SK-N-DZ (cell line): ENCODE measurements around the gene ALDH9A1. TPM values are rescaled to one million over a fixed set of nuclear protein-coding genes. Genes with fewer than 3 reads are reported as not detected.
"Not testable (repeated sequence)": the region's sequence is repeated elsewhere in the genome, so short reads cannot be mapped to it uniquely, and the experiment has no call there.

Experiments
- DNase-seq: peaks from one replicate; pipeline ENCODE4 v3.0.0-alpha.2; 2015; ENCODE audit warnings: low spot score
- polyA plus RNA-seq, 2 experiments: library from polyadenylated mRNA; depleted of rRNA; stranded (reverse); fragments of >200 nt; gene quantifications; 2 replicates each; pipeline ENCODE4 v1.2.3, GENCODE V29; 2014

The ALDH9A1 gene
- polyA plus RNA-seq (2014; cell fraction: cytosol; rRNA removed) = 37.8 and 43.3 TPM in 2 replicates
- polyA plus RNA-seq (2014; cell fraction: nucleus; rRNA removed) = 24.5 and 24.6 TPM in 2 replicates

GRCh38 chr1:165697881-165698760 lies at the start of gene ALDH9A1:
TSS of gene ALDH9A1 (minus strand) at chr1:165698562. CDS start at chr1:165698558, 4 bp downstream.
- DNase-seq = peak; percentile 89

- DNase-seq = no peak
Measured at GRCh38 chr1:165747632-165748447, 49.5 kb upstream of the ALDH9A1 start.

GRCh38 chr1:165744913-165745312 lies 46.6 kb upstream of the ALDH9A1 start:
- not testable (repeated sequence) for DNase-seq

GRCh38 chr1:165742194-165742593 lies 43.8 kb upstream of the ALDH9A1 start:
- no peak for DNase-seq

GRCh38 chr1:165738794-165739193 lies 40.4 kb upstream of the ALDH9A1 start:
- DNase-seq = no peak

GRCh38 chr1:165737196-165737595 lies 38.8 kb upstream of the ALDH9A1 start:
- no peak for DNase-seq

- DNase-seq = no peak
Measured at GRCh38 chr1:165734906-165735305, 36.5 kb upstream of the ALDH9A1 start.

GRCh38 chr1:165726841-165727240 lies 28.5 kb upstream of the ALDH9A1 start:
- DNase-seq = no peak

- no peak for DNase-seq
Measured at GRCh38 chr1:165726169-165726568, 27.8 kb upstream of the ALDH9A1 start.

GRCh38 chr1:165717918-165718515 lies 19.7 kb upstream of the ALDH9A1 start:
- DNase-seq = peak; percentile 55

GRCh38 chr1:165716265-165717051 lies 18.1 kb upstream of the ALDH9A1 start:
- DNase-seq = not testable (repeated sequence)

- DNase-seq = no peak
Measured at GRCh38 chr1:165712764-165713163, 14.4 kb upstream of the ALDH9A1 start.

- DNase-seq = no peak
Measured at GRCh38 chr1:165707984-165708706, 9.8 kb upstream of the ALDH9A1 start.

GRCh38 chr1:165703648-165704047 lies 5.3 kb upstream of the ALDH9A1 start:
- no peak for DNase-seq

- not testable (repeated sequence) for DNase-seq
Measured at GRCh38 chr1:165701922-165702321, 3.6 kb upstream of the ALDH9A1 start.

- no peak for DNase-seq
Measured at GRCh38 chr1:165699577-165699976, 1.2 kb upstream of the ALDH9A1 start.

- no peak for DNase-seq
Measured at GRCh38 chr1:165698761-165699052, 345 bp upstream of the ALDH9A1 start.

GRCh38 chr1:165697491-165697880 lies 876 bp downstream of the ALDH9A1 start:
- DNase-seq = no peak

- no peak for DNase-seq
Measured at GRCh38 chr1:165696625-165697100, 1.7 kb downstream of the ALDH9A1 start.

- no peak for DNase-seq
Measured at GRCh38 chr1:165695031-165695430, 3.3 kb downstream of the ALDH9A1 start.
